Endothelial cell (in vitro differentiated cells): ENCODE results near the gene ZNF160. TPM values are rescaled to one million over a fixed set of nuclear protein-coding genes. Genes with fewer than 3 reads are reported as not detected.

Experiments
- DNase-seq: peaks from one replicate; pipeline ENCODE4 v3.0.0; 2021; ENCODE audit warnings: low spot score
- H3K27ac Mint-ChIP-seq: one replicate; pipeline ENCODE4 v1.8.0; 2021; ENCODE audit warnings: mixed read lengths, inconsistent platforms; ENCODE audit not compliant: unreplicated experiment
- H3K27me3 Mint-ChIP-seq: one replicate; pipeline ENCODE4 v1.8.0; 2021; ENCODE audit warnings: mild to moderate bottlenecking, moderate library complexity, mixed read lengths, inconsistent platforms; ENCODE audit not compliant: unreplicated experiment
- H3K36me3 Mint-ChIP-seq: one replicate; pipeline ENCODE4 v1.8.0; 2021; ENCODE audit warnings: mild to moderate bottlenecking, low read depth, mixed read lengths, inconsistent platforms; ENCODE audit not compliant: unreplicated experiment
- H3K4me1 Mint-ChIP-seq: one replicate; pipeline ENCODE4 v1.8.0; 2021; ENCODE audit warnings: mild to moderate bottlenecking, mixed read lengths, inconsistent platforms; ENCODE audit not compliant: unreplicated experiment
- H3K4me3 Mint-ChIP-seq: one replicate; pipeline ENCODE4 v1.8.0; 2021; ENCODE audit warnings: mild to moderate bottlenecking, mixed read lengths, inconsistent platforms; ENCODE audit not compliant: unreplicated experiment
- H3K9me3 Mint-ChIP-seq: one replicate; pipeline ENCODE4 v1.8.0; 2021; ENCODE audit warnings: mixed read lengths, inconsistent platforms; ENCODE audit not compliant: unreplicated experiment
- total RNA-seq: library from RNA; stranded (reverse); fragmentation: NEBNext Ultra II Directional; extraction: Animal tissue kit (Norgen Biotek cat#: 25700); gene quantifications from one replicate; pipeline ENCODE4 v1.2.1, GENCODE V29; 2021; ENCODE audit not compliant: unreplicated experiment
- TF ChIP-seq, protein P1 (sequence below): fragments of 200-600 bp; sonication (generic); IDR thresholded peaks from one replicate; pipeline ENCODE4 v1.5.0; 2021; ENCODE audit warnings: antibody characterized with exemption; ENCODE audit not compliant: unreplicated experiment

Gene ZNF160
- total RNA-seq, 1 donor from 2014 or later = 36.3 TPM

DNA sequence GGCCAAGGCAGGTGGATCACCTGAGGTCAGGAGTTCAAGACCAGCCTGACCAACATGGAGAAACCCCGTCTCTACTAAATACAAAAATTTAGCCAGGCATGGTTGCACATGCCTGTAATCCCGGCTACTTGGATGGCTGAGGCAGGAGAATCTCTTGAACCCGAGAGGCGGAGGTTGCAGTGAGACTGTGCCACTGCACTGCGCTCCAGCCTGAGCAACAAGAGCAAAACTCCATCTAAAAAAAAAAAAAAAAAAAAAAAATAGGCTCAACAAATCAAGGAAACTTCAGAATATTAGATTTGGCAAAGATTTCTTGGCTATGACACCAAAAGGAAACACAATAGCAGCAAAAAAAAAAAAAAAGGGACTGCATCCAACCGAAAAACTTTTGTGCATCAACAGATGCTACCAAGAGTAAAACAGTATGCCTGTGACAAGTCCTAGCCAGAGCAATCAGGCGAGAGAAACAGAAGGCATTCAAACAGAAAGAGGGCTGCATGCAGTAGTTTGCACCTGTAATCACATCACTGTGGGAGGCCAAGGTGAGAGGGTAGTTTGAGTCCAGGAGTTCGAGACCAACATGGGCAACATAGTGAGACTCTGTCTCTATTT lies 23.8 kb downstream of the ZNF160 start:
- TF ChIP-seq, protein P1, sequence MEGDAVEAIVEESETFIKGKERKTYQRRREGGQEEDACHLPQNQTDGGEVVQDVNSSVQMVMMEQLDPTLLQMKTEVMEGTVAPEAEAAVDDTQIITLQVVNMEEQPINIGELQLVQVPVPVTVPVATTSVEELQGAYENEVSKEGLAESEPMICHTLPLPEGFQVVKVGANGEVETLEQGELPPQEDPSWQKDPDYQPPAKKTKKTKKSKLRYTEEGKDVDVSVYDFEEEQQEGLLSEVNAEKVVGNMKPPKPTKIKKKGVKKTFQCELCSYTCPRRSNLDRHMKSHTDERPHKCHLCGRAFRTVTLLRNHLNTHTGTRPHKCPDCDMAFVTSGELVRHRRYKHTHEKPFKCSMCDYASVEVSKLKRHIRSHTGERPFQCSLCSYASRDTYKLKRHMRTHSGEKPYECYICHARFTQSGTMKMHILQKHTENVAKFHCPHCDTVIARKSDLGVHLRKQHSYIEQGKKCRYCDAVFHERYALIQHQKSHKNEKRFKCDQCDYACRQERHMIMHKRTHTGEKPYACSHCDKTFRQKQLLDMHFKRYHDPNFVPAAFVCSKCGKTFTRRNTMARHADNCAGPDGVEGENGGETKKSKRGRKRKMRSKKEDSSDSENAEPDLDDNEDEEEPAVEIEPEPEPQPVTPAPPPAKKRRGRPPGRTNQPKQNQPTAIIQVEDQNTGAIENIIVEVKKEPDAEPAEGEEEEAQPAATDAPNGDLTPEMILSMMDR = no peak
- H3K9me3 Mint-ChIP-seq = no peaks in the 10 kb centered on the region
- no peak for DNase-seq
- no peak overlapping the region for H3K27ac Mint-ChIP-seq
- no peak overlapping the region for H3K4me3 Mint-ChIP-seq
- H3K4me1 Mint-ChIP-seq = peaks cover 5% of the 10 kb centered on the region
- H3K36me3 Mint-ChIP-seq = peaks cover 53% of the 10 kb centered on the region
- H3K27me3 Mint-ChIP-seq = peaks cover 6% of the 10 kb centered on the region

DNA sequence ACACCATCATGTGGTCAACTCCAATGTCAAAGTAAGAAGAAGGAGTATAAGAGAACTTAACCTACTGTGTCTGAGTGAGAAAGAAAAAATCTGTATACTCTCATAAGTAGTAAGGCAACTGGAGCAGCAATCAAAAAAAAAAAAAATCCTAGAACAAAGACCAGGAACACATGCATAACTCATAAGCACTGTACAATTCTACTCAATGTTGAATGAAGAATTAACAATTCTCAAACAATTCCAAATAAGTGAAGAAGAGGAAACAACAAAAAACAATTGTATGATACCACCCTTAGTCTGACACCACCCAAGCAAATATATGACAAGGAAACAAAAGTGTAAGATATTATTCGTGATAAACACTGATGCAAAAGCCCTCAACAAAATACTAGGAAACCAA lies 24.6 kb downstream of the ZNF160 start:
- no peak for DNase-seq
- TF ChIP-seq, protein P1 = no peak
- Mint-ChIP-seq H3K9me3 (no peaks in the 10 kb centered on the region), H3K4me3 (no peak overlapping the region), H3K27me3 (peaks cover 8% of the 10 kb centered on the region), H3K36me3 (peaks cover 58% of the 10 kb centered on the region), H3K4me1 (peaks cover 5% of the 10 kb centered on the region), H3K27ac (no peak overlapping the region)

DNA sequence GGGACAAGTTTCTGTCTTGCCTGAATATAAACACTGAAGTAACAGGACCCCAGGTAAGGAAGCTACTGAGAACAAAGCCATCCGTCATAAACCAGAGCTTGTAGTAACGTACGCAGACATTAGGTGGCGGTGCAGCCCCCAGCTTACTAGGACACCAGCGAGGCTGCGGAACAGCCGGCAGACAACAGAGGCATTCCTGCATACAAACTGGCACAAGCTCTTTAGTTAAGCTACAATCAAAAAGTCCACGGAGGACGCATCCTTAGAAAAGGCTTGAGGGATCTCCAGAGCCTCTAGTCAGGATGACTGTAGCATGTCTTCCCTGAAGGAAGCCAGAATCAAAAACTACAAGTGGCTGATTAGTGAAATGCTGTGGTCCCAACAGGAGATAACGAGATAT lies 26.2 kb downstream of the ZNF160 start:
- DNase-seq = peak; percentile 78
- TF ChIP-seq, protein P1 = peak; percentile 74
- H3K4me1 Mint-ChIP-seq = peaks cover 5% of the 10 kb centered on the region
- no peak overlapping the region for H3K4me3 Mint-ChIP-seq
- H3K27me3 Mint-ChIP-seq = peaks cover 8% of the 10 kb centered on the region
- no peak overlapping the region for H3K27ac Mint-ChIP-seq
- peaks cover 58% of the 10 kb centered on the region for H3K36me3 Mint-ChIP-seq
- H3K9me3 Mint-ChIP-seq = no peaks in the 10 kb centered on the region

DNA sequence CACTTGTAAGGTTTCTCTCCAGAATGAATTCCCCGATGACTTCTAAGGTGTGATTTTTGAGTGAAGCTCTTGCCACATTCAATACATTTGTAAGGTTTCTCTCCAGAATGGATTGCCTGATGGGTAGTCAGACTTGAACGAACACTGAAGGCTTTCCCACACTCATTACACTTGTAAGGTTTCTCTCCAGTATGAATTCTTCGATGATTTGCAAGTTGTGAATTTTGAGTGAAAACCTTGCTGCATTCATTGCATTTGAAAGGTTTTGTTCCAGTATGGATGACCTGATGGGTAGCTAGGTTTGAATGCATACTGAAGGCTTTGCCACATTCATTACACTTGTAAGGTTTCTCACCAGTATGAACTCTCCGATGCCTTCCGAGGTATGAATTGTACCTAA lies 34.4 kb downstream of the ZNF160 start:
- TF ChIP-seq, protein P1 = no peak
- no peak for DNase-seq
- no peaks in the 10 kb centered on the region for H3K4me1 Mint-ChIP-seq
- peak overlapping the region; percentile 81 for H3K4me3 Mint-ChIP-seq
- no peaks in the 10 kb centered on the region for H3K27me3 Mint-ChIP-seq
- no peak overlapping the region for H3K27ac Mint-ChIP-seq
- H3K9me3 Mint-ChIP-seq = peaks cover 27% of the 10 kb centered on the region
- H3K36me3 Mint-ChIP-seq = peaks cover 69% of the 10 kb centered on the region

DNA sequence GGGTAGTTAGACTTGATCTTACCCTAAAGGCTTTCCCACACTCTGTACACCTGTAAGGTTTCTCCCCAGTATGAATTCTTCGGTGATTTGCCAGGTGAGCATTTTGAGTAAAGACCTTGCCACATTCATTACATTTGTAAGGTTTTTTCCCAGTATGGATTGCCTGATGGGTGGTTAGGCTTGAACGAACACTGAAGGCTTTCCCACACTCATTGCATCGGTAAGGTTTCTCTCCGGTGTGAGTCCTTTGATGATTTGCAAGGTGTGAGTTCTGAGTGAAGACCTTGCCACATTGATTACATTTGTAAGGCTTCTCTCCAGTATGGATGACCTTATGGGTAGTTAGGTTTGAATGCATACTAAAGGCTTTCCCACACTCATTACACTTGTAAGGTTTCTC lies 35.0 kb downstream of the ZNF160 start:
- Mint-ChIP-seq H3K4me3 (peak overlapping the region; percentile 81), H3K36me3 (peaks cover 67% of the 10 kb centered on the region), H3K9me3 (peaks cover 27% of the 10 kb centered on the region), H3K4me1 (no peaks in the 10 kb centered on the region), H3K27me3 (no peaks in the 10 kb centered on the region), H3K27ac (no peak overlapping the region)
- DNase-seq = no peak
- TF ChIP-seq, protein P1 = no peak
